ENCODE data around the gene ERVH48-1.

Gene ERVH48-1

DNA sequence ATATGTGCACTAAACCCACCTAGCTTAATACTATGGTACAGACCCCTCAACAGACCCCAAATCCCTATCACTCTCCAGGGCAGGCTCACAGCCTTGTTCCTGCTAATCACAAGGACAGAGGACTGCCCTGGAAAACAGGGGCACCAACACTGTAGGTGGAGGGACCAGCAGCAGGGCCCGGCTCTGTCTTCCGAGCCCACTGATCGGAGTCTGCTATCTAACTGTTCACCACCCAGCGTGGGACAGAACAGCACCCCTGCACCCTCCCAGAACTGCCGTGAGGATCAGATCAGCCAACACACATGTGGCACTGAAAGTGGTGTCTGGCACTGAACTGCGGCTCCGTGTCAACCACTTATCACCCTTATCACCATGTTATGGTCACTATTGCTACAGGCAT is 52.3 kb downstream of the ERVH48-1 start:
- Histone ChIP-seq H3K36me3 (ENCODE audit: insufficient read depth, low read length) (peaks cover 28% of the 10 kb centered on the region; the same call in 1 of the 2 replicates), H3K4me3 (ENCODE audit: low read depth, low read length) (no peak overlapping the region), H3K79me2 (ENCODE audit: control insufficient read depth, insufficient read depth, low read length, unreplicated experiment) (peaks cover 51% of the 10 kb centered on the region), H3K27ac (ENCODE audit: low read depth, low read length) (no peak overlapping the region), H3K27me3 (ENCODE audit: insufficient read depth, low read length) (no peaks in the 10 kb centered on the region), H2AFZ (ENCODE audit: low read length, unreplicated experiment) (no peak overlapping the region), H3K4me1 (ENCODE audit: control insufficient read depth, insufficient read depth, low read length, unreplicated experiment) (no peaks in the 10 kb centered on the region)

DNA sequence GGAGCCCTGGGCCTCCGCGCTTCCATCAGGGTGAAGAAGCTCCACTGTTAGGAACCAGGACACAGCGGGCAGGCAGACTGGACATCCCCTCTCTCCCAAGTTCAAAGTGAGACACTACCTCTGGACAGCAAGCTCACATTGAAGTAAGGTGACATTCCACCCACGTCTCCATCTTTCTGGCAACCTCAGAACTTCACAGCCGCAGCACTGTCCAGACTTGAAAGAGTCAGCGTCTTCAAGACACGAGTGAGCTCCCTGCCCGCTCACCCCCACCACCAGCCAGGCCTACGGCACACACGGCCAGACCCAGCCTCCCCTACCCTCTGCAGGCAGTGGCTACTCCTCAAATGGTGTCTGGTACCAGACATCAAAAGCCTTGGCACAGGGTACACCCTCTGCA is 57.2 kb downstream of the ERVH48-1 start:
- H3K36me3 ChIP-seq (ENCODE audit: insufficient read depth, low read length): peaks cover 24% of the 10 kb centered on the region; the same call in 1 of the 2 replicates
- no peak overlapping the region for H3K27ac ChIP-seq (ENCODE audit: low read depth, low read length)
- H2AFZ ChIP-seq (ENCODE audit: low read length, unreplicated experiment): no peak overlapping the region
- H3K79me2 ChIP-seq (ENCODE audit: control insufficient read depth, insufficient read depth, low read length, unreplicated experiment): peaks cover 55% of the 10 kb centered on the region
- H3K4me3 ChIP-seq (ENCODE audit: low read depth, low read length): no peak overlapping the region
- H3K27me3 ChIP-seq (ENCODE audit: insufficient read depth, low read length): no peaks in the 10 kb centered on the region
- no peaks in the 10 kb centered on the region for H3K4me1 ChIP-seq (ENCODE audit: control insufficient read depth, insufficient read depth, low read length, unreplicated experiment)
